ENCODE data around the gene TSPAN9.

GRCh38 chr12:3238196-3238595 lies 161.0 kb downstream of the TSPAN9 start:
- TF ChIP-seq POLR2A (IDR thresholded peaks at IDR 0.05) = no peak
- no peak for TF ChIP-seq POLR2AphosphoS5 (IDR thresholded peaks at IDR 0.05)
- no peak for TF ChIP-seq CTCF (IDR thresholded peaks at IDR 0.05)
- TF ChIP-seq EP300 (IDR thresholded peaks at IDR 0.05) = no peak
